Mucosa of rectum (tissue), 2 donors: ENCODE measurements around the gene ATP6AP1.
"Not testable (repeated sequence)": the region's sequence is repeated elsewhere in the genome, so short reads cannot be mapped to it uniquely, and the experiment has no call there.

Experiments
- H3K27ac ChIP-seq, 2 donors: one replicate each; pipeline ENCODE4 v1.7.0; 2013; ENCODE audit warnings: inconsistent platforms in 2 of 2, low read depth in 2 of 2, low read length in 2 of 2
- H3K27me3 ChIP-seq, 2 donors: one replicate each; pipeline ENCODE4 v1.7.0; 2013; ENCODE audit warnings: low read length in 2 of 2; ENCODE audit not compliant: control insufficient read depth in 2 of 2, insufficient read depth in 2 of 2
- H3K36me3 ChIP-seq, 2 donors: one replicate each; pipeline ENCODE4 v1.7.0; 2013; ENCODE audit warnings: low read length in 2 of 2; ENCODE audit not compliant: control insufficient read depth in 2 of 2, insufficient read depth in 2 of 2
- H3K4me1 ChIP-seq, 2 donors: one replicate each; pipeline ENCODE4 v1.7.0; 2013; ENCODE audit warnings: low read length in 2 of 2, mild to moderate bottlenecking in 1 of 2; ENCODE audit not compliant: control insufficient read depth in 2 of 2, insufficient read depth in 2 of 2
- H3K4me3 ChIP-seq, 2 donors: one replicate each; pipeline ENCODE4 v1.7.0; 2013; ENCODE audit warnings: low read length in 2 of 2
- H3K9ac ChIP-seq, 2 donors: one replicate each; pipeline ENCODE4 v1.7.0; 2013; ENCODE audit warnings: low read length in 2 of 2, low read depth in 1 of 2, mild to moderate bottlenecking in 1 of 2
- H3K9me3 ChIP-seq, 2 donors: one replicate each; pipeline ENCODE4 v1.7.0; 2013; ENCODE audit warnings: low read length in 2 of 2; ENCODE audit not compliant: control insufficient read depth in 2 of 2
- donor health status: healthy.
- donor health status: Normal muscosa, but diverticular disease.

The ATP6AP1 gene

DNA sequence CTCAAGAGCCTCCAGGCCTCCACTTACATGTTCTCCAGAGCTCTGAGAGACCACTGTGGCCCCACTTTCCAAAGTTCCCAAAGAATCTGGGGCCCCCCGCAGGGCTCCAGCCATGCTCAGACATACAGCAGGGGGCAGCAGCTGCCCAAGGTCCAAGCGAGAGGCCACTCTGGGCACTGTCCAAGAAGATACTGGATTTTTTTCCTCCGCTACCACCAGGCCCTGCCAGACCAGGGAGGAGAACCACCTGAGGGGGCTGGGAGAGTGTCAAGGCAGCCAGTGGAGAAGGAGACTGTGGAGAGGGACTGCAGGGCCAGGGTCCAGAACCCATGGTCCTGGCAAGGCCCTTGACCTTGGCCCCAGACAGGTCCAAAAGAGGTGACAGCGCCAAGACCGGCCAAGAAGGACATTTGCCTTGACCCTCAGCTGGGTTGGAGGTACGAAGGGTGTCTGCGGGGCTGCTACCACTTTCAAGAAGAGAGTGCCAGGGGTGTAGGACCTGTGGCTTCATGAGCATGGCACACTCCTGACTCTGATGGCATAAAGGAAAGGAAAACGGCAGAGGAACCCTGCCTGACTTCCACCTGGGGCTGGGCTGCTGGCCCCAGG is 44.1 kb upstream of the ATP6AP1 start:
- Histone ChIP-seq H3K9me3 (no peaks in the 10 kb centered on the region), H3K27ac (no peak overlapping the region), H3K27me3 (peaks cover 2 to 5% of the 10 kb centered on the region in 2 donors), H3K4me3 (no peak overlapping the region), H3K9ac (no peak overlapping the region), H3K36me3 (no peaks in the 10 kb centered on the region), H3K4me1 (peaks cover 6 to 9% of the 10 kb centered on the region in 2 donors)

- H3K27me3 ChIP-seq, H3K4me1 ChIP-seq, H3K27ac ChIP-seq, H3K9ac ChIP-seq, H3K36me3 ChIP-seq, H3K9me3 ChIP-seq, H3K4me3 ChIP-seq: not testable (repeated sequence)
Measured at GRCh38 chrX:154388094-154388493, 40.4 kb upstream of the ATP6AP1 start.

GRCh38 chrX:154388649-154389048 is 39.8 kb upstream of the ATP6AP1 start:
- H3K36me3 ChIP-seq, H3K27me3 ChIP-seq, H3K4me1 ChIP-seq, H3K9ac ChIP-seq, H3K9me3 ChIP-seq, H3K27ac ChIP-seq, H3K4me3 ChIP-seq: not testable (repeated sequence)

- not testable (repeated sequence) for H3K27me3 ChIP-seq, H3K4me1 ChIP-seq, H3K4me3 ChIP-seq, H3K9me3 ChIP-seq, H3K36me3 ChIP-seq, H3K9ac ChIP-seq
- peak overlapping the region in 1 of 2 donors; percentile 38 for H3K27ac ChIP-seq
Measured at GRCh38 chrX:154389812-154390747, 38.4 kb upstream of the ATP6AP1 start.

- H3K9me3 ChIP-seq, H3K4me3 ChIP-seq, H3K27ac ChIP-seq, H3K27me3 ChIP-seq, H3K9ac ChIP-seq: not testable (repeated sequence)
- peaks cover 19 to 21% of the 10 kb centered on the region in 2 donors for H3K36me3 ChIP-seq
- peaks cover 9 to 12% of the 10 kb centered on the region in 2 donors for H3K4me1 ChIP-seq
Measured at GRCh38 chrX:154396363-154396762, 32.1 kb upstream of the ATP6AP1 start.

DNA sequence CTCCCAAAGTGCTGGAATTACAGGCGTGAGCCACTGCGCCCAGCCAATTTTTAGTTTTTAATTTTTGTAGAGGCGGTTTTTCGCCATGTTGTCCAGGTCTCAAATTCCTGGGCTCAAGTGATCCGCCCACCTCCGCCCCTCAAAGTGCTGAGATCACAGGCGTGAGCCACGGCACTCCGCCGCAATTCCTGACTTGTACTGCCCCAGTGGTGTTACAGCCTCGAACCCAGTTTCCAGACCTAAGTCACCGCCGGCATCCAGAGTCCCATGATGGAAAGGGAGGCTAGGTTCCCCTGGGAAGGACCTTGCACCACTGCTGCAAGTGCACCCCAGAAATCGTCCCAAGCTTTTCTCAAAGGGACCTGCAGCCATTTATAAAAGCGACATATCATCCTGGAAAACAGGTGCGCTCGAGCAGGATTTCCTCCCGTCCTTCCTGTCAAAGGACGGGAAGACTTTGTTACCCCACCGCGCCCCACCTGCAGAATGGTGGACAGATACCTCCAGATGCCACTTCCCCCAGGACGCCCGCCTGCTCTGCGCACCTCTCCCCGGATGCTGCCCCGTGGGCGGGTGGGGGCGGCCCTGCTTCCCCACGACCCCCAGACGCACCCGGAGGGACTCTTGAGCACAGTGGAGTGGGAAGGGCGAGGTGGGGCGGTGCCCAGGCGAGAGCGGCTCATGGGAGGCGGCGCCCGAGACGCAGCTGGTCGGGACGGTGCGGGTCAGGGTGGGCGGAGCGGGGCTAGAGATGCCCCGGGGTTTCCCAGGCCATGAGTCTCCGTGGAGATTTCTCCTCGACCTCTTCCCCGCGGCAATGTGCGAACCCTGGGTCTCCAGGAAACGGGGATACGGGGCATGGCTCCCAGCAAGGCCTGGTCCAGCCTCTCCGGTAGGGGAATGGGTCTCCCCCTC is 31.2 kb upstream of the ATP6AP1 start:
- Histone ChIP-seq H3K4me1 (peaks cover 9 to 12% of the 10 kb centered on the region in 2 donors), H3K4me3 (peak overlapping the region; percentile 78 to 92), H3K9ac (peak overlapping the region; percentile 97 to 99), H3K27me3 (no peaks in the 10 kb centered on the region), H3K36me3 (peaks cover 19 to 21% of the 10 kb centered on the region in 2 donors), H3K27ac (peak overlapping the region; percentile 99), H3K9me3 (no peaks in the 10 kb centered on the region)

DNA sequence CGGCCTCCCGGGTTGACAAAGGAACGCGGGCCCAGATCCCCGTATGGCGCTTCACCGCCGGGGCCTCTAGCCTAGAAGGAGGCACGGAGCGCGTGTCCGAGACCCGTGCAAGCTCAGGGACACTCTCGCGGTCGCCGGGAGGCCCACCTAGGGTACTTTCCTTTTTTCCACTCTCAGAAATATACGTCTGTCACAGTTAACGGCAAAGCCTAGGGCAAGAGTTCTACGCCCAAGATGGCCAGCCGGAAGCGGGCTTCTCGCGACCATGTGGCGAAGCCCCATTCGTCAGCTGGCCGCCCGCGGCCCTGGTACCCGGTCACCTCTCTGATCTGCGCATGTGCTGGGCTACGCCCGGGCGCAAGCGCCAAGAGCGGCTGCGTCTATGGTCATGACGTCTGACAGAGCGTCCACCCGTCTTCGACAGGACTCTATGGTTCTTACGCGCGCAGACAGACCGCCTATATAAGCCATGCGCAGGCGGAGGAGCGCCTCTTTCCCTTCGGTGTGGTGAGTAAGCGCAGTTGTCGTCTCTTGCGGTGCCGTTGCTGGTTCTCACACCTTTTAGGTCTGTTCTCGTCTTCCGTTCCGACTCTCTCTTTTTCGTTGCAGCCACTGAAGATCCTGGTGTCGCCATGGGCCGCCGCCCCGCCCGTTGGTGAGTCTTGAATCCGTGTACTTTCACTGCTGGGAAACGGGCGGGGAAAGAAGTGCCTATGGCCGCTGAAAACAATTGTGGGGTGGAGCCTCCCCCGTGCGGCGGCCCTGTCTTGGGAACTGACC is 30.4 kb upstream of the ATP6AP1 start, which contains the start of gene RPL10:
TSS of gene RPL10 (plus strand) at position 490 of the 780 bp plus-strand sequence. CDS start at position 633, 143 bp downstream.
- H3K4me3 ChIP-seq = peak within 1 kb of the TSS; percentile 88 to 92
- peaks cover 9 to 12% of the 10 kb centered on the region in 2 donors for H3K4me1 ChIP-seq
- peak within 1 kb of the TSS; percentile 97 to 99 for H3K9ac ChIP-seq
- H3K27ac ChIP-seq = peak within 1 kb of the TSS; percentile 99
- H3K36me3 ChIP-seq = peaks cover 19 to 22% of the 10 kb centered on the region in 2 donors
- no peaks in the 10 kb centered on the region for H3K27me3 ChIP-seq
- no peaks in the 10 kb centered on the region for H3K9me3 ChIP-seq

DNA sequence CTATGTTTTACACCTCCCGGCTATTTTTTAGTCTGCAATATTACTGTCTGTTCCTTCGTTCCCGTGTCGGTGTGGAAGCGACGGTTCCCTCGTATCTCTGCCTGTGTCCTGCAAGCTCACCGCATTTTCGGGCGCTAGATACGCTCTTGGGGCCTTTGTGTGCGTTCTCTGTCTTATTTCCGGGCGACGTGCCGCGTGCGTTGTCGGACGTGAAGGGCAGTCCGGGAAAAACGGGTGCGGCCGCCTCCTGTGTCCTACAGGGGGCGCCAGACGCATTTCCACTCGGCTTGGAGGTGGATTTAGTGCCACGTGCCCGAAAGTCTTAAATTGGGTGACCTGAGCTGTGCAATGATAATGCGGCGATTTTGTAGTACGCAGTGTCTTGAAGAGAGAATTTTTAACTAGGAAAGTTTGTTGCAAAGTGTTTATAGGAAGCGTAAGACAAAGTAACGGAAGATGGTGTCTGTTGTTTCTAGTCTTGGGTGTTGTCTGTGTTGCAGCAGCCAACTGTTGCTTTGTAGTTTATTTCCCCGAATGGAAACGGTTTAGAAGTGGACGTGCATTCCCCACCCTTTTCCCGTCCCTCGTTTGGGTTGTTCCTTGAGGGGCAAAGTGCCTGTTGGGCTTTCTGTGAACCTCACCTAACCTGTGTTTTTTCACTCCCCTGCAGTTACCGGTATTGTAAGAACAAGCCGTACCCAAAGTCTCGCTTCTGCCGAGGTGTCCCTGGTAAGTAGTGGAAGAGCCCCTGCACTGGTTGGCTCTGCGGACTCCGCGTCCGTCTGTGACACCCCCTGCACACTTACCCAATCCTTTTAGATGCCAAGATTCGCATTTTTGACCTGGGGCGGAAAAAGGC is 29.6 kb upstream of the ATP6AP1 start:
- peak overlapping the region; percentile 97 to 99 for H3K9ac ChIP-seq
- no peaks in the 10 kb centered on the region for H3K27me3 ChIP-seq
- H3K4me1 ChIP-seq = peaks cover 9 to 12% of the 10 kb centered on the region in 2 donors
- H3K36me3 ChIP-seq = peaks cover 19 to 24% of the 10 kb centered on the region in 2 donors
- no peaks in the 10 kb centered on the region for H3K9me3 ChIP-seq
- H3K27ac ChIP-seq = peak overlapping the region; percentile 99
- peak overlapping the region; percentile 88 to 92 for H3K4me3 ChIP-seq
